ENCODE results near the gene UPK3A.

UPK3A gene

GRCh38 chr22:45284705-45285262 lies at the start of gene UPK3A:
TSS of gene UPK3A (plus strand) at chr22:45284949. CDS start at chr22:45285014, 65 bp downstream.
- H3K4me3 ChIP-seq (ENCODE audit: low read depth, low read length) = peak within 1 kb of the TSS; percentile 35
- no peak for DNase-seq (ENCODE audit: low read depth)
- TF ChIP-seq CTCF (IDR thresholded peaks at IDR 0.05; ENCODE audit: low read depth, low read length, missing control alignments) = no peak

GRCh38 chr22:45235101-45235777 lies 49.5 kb upstream of the UPK3A start:
- peak overlapping the region; percentile 45 for H3K4me3 ChIP-seq (ENCODE audit: low read depth, low read length)
- peak; percentile 73 for DNase-seq (ENCODE audit: low read depth)
- TF ChIP-seq CTCF (IDR thresholded peaks at IDR 0.05; ENCODE audit: low read depth, low read length, missing control alignments) = no peak

GRCh38 chr22:45235851-45236342 lies 48.9 kb upstream of the UPK3A start:
- peak overlapping the region; percentile 30 for H3K4me3 ChIP-seq (ENCODE audit: low read depth, low read length)
- TF ChIP-seq CTCF (IDR thresholded peaks at IDR 0.05; ENCODE audit: low read depth, low read length, missing control alignments) = no peak
- no peak for DNase-seq (ENCODE audit: low read depth)

- no peak overlapping the region for H3K4me3 ChIP-seq (ENCODE audit: low read depth, low read length)
- DNase-seq (ENCODE audit: low read depth) = no peak
- TF ChIP-seq CTCF (IDR thresholded peaks at IDR 0.05; ENCODE audit: low read depth, low read length, missing control alignments) = no peak
These were observed 47.4 kb upstream of the UPK3A start for GRCh38 chr22:45237065-45237990.

GRCh38 chr22:45238076-45238956 lies 46.4 kb upstream of the UPK3A start:
- no peak overlapping the region for H3K4me3 ChIP-seq (ENCODE audit: low read depth, low read length)
- no peak for TF ChIP-seq CTCF (IDR thresholded peaks at IDR 0.05; ENCODE audit: low read depth, low read length, missing control alignments)
- no peak for DNase-seq (ENCODE audit: low read depth)

Measured in GM12864 (cell line).